HG03280 (cell line): ENCODE measurements around the gene ZDHHC7.
"Not testable (repeated sequence)": the region's sequence is repeated elsewhere in the genome, so short reads cannot be mapped to it uniquely, and the experiment has no call there.

ENCODE experiments used
- ATAC-seq: cut with Tn5 transposase; IDR thresholded peaks from one replicate; pipeline ENCODE4 v1.9.1; 2021; ENCODE audit warnings: mild to moderate bottlenecking, moderate library complexity; ENCODE audit not compliant: unreplicated experiment

Gene ZDHHC7

GRCh38 chr16:84947022-84947421, 64.3 kb downstream of the ZDHHC7 start:
- no peak for ATAC-seq

- no peak for ATAC-seq
These were observed 67.7 kb downstream of the ZDHHC7 start for GRCh38 chr16:84943620-84944019.

GRCh38 chr16:84942786-84943185, 68.5 kb downstream of the ZDHHC7 start:
- ATAC-seq, result no peak

- ATAC-seq, result no peak
These were observed 69.4 kb downstream of the ZDHHC7 start for GRCh38 chr16:84941921-84942320.

- no peak for ATAC-seq
These were observed 70.4 kb downstream of the ZDHHC7 start for GRCh38 chr16:84940670-84941551.

GRCh38 chr16:84938616-84939015, 72.7 kb downstream of the ZDHHC7 start:
- ATAC-seq, result not testable (repeated sequence)

GRCh38 chr16:84937196-84938005, 73.9 kb downstream of the ZDHHC7 start:
- no peak for ATAC-seq

- ATAC-seq, result no peak
These were observed 77.3 kb downstream of the ZDHHC7 start for GRCh38 chr16:84933774-84934631.

- ATAC-seq, result no peak
These were observed 78.7 kb downstream of the ZDHHC7 start for GRCh38 chr16:84932681-84933080.

GRCh38 chr16:84931506-84931905, 79.8 kb downstream of the ZDHHC7 start:
- ATAC-seq, result no peak

- no peak for ATAC-seq
These were observed 80.2 kb downstream of the ZDHHC7 start for GRCh38 chr16:84931107-84931494.

GRCh38 chr16:84930298-84931106, 80.8 kb downstream of the ZDHHC7 start:
- ATAC-seq, result no peak

GRCh38 chr16:84929421-84930297, 81.7 kb downstream of the ZDHHC7 start:
- ATAC-seq, result no peak

- ATAC-seq, result no peak
These were observed 82.5 kb downstream of the ZDHHC7 start for GRCh38 chr16:84928679-84929420.

GRCh38 chr16:84927621-84928591, 83.4 kb downstream of the ZDHHC7 start:
- no peak for ATAC-seq

GRCh38 chr16:84926462-84926861, 84.9 kb downstream of the ZDHHC7 start:
- no peak for ATAC-seq

GRCh38 chr16:84925773-84926372, 85.5 kb downstream of the ZDHHC7 start:
- no peak for ATAC-seq
